ENCODE results near the gene DAPK2.

GRCh38 chr15:63872759-63873510 lies 173.3 kb downstream of the DAPK2 start:
- no peak for TF ChIP-seq CTCF (conservative IDR thresholded peaks at IDR 0.05 in 1 of 2, IDR thresholded peaks at IDR 0.05 in 1 of 2; ENCODE audit: low read depth in 1 of 2, low read length in 2 of 2)
- no peak for TF ChIP-seq EZH2 (IDR thresholded peaks at IDR 0.05; ENCODE audit: low read length, missing control alignments)

All from fibroblast of lung (primary cell).